HG03045 (cell line): ENCODE results near the gene FOXO4.

Experiments used
- ATAC-seq: cut with Tn5 transposase; IDR thresholded peaks from one replicate; pipeline ENCODE4 v1.9.1; 2021; ENCODE audit warnings: mild to moderate bottlenecking, moderate library complexity; ENCODE audit not compliant: unreplicated experiment

The FOXO4 gene

GRCh38 chrX:71131510-71131909 lies 35.9 kb downstream of the FOXO4 start:
- no peak for ATAC-seq

- ATAC-seq, result no peak
These were observed 44.8 kb downstream of the FOXO4 start for GRCh38 chrX:71140440-71140839.

GRCh38 chrX:71143508-71143907 lies 47.9 kb downstream of the FOXO4 start:
- ATAC-seq, result no peak

- ATAC-seq, result no peak
These were observed 49.0 kb downstream of the FOXO4 start, which contains the start of gene NLGN3 for GRCh38 chrX:71144651-71145050. Gene NLGN3 (plus strand): TSS chrX:71144841. CDS start chrX:71147750, 2,909 bp downstream.

GRCh38 chrX:71147496-71148277 lies 52.0 kb downstream of the FOXO4 start:
- no peak for ATAC-seq

GRCh38 chrX:71148278-71148663 lies 52.6 kb downstream of the FOXO4 start:
- ATAC-seq, result no peak

- ATAC-seq, result no peak
These were observed 55.7 kb downstream of the FOXO4 start for GRCh38 chrX:71151366-71151765.
